ENCODE results near the gene SHC2.
"Not testable (repeated sequence)": the region's sequence is repeated elsewhere in the genome, so short reads cannot be mapped to it uniquely, and the experiment has no call there.

The SHC2 gene

GRCh38 chr19:447816-448560, 12.8 kb downstream of the SHC2 start:
- DNase-seq (ENCODE audit: low read depth in 2 of 2, low spot score in 1 of 2): no peak

GRCh38 chr19:447064-447426, 13.8 kb downstream of the SHC2 start:
- DNase-seq (ENCODE audit: low read depth in 2 of 2, low spot score in 1 of 2): no peak

- no peak for DNase-seq (ENCODE audit: low read depth in 2 of 2, low spot score in 1 of 2)
These were observed 16.1 kb downstream of the SHC2 start for GRCh38 chr19:444677-445210.

GRCh38 chr19:443005-443404, 17.8 kb downstream of the SHC2 start:
- DNase-seq (ENCODE audit: low read depth in 2 of 2, low spot score in 1 of 2): no peak

- no peak for DNase-seq (ENCODE audit: low read depth in 2 of 2, low spot score in 1 of 2)
These were observed 18.7 kb downstream of the SHC2 start for GRCh38 chr19:442085-442484.

- DNase-seq (ENCODE audit: low read depth in 2 of 2, low spot score in 1 of 2): no peak
These were observed 19.5 kb downstream of the SHC2 start for GRCh38 chr19:441213-441836.

GRCh38 chr19:440391-441212, 20.2 kb downstream of the SHC2 start:
- no peak for DNase-seq (ENCODE audit: low read depth in 2 of 2, low spot score in 1 of 2)

- DNase-seq (ENCODE audit: low read depth in 2 of 2, low spot score in 1 of 2): no peak
These were observed 21.5 kb downstream of the SHC2 start for GRCh38 chr19:439167-439900.

GRCh38 chr19:438416-438958, 22.3 kb downstream of the SHC2 start:
- DNase-seq (ENCODE audit: low read depth in 2 of 2, low spot score in 1 of 2): no peak

GRCh38 chr19:437041-437440, 23.8 kb downstream of the SHC2 start:
- DNase-seq (ENCODE audit: low read depth in 2 of 2, low spot score in 1 of 2): no peak

- no peak for DNase-seq (ENCODE audit: low read depth in 2 of 2, low spot score in 1 of 2)
These were observed 24.4 kb downstream of the SHC2 start for GRCh38 chr19:436413-436950.

- no peak for DNase-seq (ENCODE audit: low read depth in 2 of 2, low spot score in 1 of 2)
These were observed 25.0 kb downstream of the SHC2 start for GRCh38 chr19:435707-436412.

GRCh38 chr19:435056-435706, 25.7 kb downstream of the SHC2 start:
- no peak for DNase-seq (ENCODE audit: low read depth in 2 of 2, low spot score in 1 of 2)

- DNase-seq (ENCODE audit: low read depth in 2 of 2, low spot score in 1 of 2): no peak
These were observed 26.5 kb downstream of the SHC2 start for GRCh38 chr19:434152-434960.

GRCh38 chr19:430701-431100, 30.1 kb downstream of the SHC2 start:
- DNase-seq (ENCODE audit: low read depth in 2 of 2, low spot score in 1 of 2): no peak

- no peak for DNase-seq (ENCODE audit: low read depth in 2 of 2, low spot score in 1 of 2)
These were observed 32.7 kb downstream of the SHC2 start for GRCh38 chr19:428149-428548.

GRCh38 chr19:427675-428074, 33.2 kb downstream of the SHC2 start:
- not testable (repeated sequence) for DNase-seq (ENCODE audit: low read depth in 2 of 2, low spot score in 1 of 2)

GRCh38 chr19:426725-427445, 33.9 kb downstream of the SHC2 start:
- no peak for DNase-seq (ENCODE audit: low read depth in 2 of 2, low spot score in 1 of 2)
